ENCODE data around the gene PFN2. TPM values are rescaled to one million over a fixed set of nuclear protein-coding genes. Genes with fewer than 3 reads are reported as not detected.
"Not testable (repeated sequence)": the region's sequence is repeated elsewhere in the genome, so short reads cannot be mapped to it uniquely, and the experiment has no call there.

The PFN2 gene
- total RNA-seq, 2 donors from 2014 or later, result 35.6 to 49.7 TPM

DNA sequence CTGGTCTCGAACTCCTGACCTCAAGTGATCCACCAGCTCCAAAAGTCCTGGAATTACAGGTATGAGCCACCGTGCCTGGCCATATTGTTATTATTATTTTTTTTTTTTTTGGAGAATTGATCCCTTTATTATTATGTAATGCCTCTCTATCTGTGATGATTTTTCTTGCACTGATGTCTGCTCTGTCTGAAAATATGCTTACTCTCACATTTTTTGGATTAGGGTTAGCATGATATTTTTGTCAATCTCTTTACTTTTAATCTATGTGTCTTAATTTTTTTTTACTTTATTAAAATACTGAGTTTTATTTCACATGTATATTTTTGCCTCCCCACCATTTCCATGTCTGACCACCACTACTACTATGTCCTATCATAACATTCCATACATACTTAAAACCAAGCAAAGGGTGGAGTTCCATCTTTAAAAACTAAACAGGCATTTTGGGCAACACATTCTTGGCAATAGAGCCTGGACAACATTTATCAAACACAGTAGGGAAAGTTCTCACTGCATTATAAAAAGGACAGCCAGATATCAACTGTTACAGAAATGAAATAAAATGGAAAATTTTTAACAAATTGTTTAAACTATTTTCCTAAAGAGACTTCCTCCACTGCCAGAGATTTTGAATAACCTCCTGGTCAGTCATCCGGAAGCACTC, 32.2 kb downstream of the PFN2 start:
- intact Hi-C loops (cut with DNase I, micrococcal nuclease); DNase-seq; ATAC-seq: not testable (repeated sequence)

GRCh38 chr3:149936812-149937230, 33.9 kb downstream of the PFN2 start:
- intact Hi-C loops (cut with DNase I, micrococcal nuclease), result no loop called here
- DNase-seq, result peak in 1 of 2 donors; percentile 41
- peak; percentile 83 for ATAC-seq

GRCh38 chr3:149934524-149934923, 36.2 kb downstream of the PFN2 start:
- DNase-seq (no peak), ATAC-seq (no peak)
- intact Hi-C loops (cut with DNase I, micrococcal nuclease), result no loop called here

DNA sequence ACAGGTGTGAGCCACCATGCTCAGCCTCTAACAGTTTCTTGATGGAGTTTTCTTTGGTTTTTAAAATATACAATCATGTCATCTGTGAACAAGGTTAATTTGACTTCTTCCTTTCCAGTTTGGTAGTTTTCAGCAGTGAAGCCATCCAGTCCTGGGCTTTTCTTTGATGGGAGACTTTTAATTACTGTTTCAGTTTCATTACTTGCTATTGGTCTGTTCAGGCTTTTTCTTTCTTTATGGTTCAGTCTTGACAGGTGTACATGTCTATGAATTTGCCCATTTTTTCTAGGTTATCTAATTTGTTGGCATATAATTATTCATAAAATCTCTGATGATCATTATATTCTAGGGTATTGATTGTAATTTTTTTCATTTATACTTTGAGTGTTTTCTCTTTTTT, 36.8 kb downstream of the PFN2 start:
- no peak for ATAC-seq
- intact Hi-C loops (cut with DNase I, micrococcal nuclease), result no loop called here
- DNase-seq, result no peak

GRCh38 chr3:149933008-149933407, 37.7 kb downstream of the PFN2 start:
- DNase-seq (no peak), ATAC-seq (no peak)
- intact Hi-C loops (cut with DNase I, micrococcal nuclease), result no loop called here

DNA sequence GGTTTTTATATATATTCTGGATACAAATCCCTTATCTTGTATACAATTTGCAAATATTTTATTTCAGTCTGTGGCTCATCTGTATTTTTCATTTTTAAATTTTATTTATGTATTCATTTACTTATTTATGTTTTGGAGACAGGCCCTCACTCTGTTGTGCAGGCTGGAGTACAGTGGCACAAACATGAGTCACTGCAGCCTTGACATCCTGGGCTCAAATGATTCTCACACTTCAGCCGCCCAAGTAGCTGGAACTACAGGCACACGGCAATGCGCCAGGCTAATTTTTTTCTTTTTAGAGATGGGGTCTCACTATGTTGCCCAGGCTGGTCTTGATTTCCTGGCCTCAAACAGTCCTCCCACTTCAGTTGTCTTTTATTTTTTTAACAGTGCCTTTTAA, 50.6 kb downstream of the PFN2 start:
- intact Hi-C loops (cut with DNase I, micrococcal nuclease), result no loop called here

DNA sequence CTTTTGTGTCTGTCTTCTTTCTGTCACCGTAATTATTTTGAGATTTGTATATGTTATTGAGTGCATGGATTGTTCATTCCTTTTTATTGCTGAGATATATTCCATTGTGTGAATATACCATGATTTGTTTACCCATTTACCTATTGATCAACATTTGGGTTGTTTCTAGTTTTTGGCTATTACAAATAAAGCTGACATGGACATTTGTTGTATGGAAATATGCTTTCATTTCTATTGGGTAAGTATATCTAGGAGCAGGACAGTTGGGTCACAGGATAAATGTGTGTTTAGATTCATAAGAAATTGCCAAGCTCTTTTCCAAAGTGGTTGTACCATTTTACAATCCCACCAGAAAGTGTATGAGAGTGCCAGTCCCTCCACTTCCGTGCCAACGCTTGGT, 51.2 kb downstream of the PFN2 start:
- intact Hi-C loops (cut with DNase I, micrococcal nuclease), result no loop called here
- ATAC-seq, result no peak

More for the DNA sequence above, 50.6 kb downstream of the PFN2 start:
- ATAC-seq, result no peak
- DNase-seq, result no peak

DNA sequence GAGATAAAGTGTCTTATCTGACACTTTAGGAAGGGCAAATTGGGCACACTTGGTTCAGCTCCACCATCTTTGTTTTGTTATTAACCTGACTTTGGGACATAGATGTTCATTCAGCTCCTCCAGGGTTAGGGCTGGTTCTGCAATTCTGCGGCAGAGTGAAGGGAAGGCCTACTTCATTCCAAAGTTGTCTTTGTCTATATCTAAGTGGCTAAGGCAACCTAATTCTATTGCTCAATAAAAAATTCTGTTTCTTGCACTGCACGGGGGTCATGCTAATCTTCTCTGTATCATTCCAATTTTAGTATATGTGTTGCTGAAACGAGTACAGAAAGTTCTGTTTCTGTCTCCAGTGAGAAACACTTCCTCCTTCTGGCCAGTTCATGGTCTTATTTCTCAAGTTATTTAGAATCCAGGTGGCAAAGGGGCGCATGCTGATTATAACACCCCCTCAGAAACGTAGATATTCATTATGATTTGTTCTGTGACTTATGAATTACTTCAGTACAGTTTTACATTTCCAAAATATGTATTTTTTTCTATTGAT, 53.5 kb downstream of the PFN2 start:
- intact Hi-C loops (cut with DNase I, micrococcal nuclease), result no loop called here
- ATAC-seq (no peak), DNase-seq (no peak)

More for the DNA sequence above, 51.2 kb downstream of the PFN2 start:
- DNase-seq, result no peak

Other genes with a start within 250 kb of the PFN2 start
- 10 to 100 TPM; 25.5 to 27.5 TPM for gene COMMD2, start 218.4 kb downstream of the PFN2 start, total RNA-seq
- not detected for gene ANKUB1, start 178.3 kb downstream of the PFN2 start, total RNA-seq
- gene RNF13, start 157.7 kb downstream of the PFN2 start, total RNA-seq, result 10 to 100 TPM; 47.5 to 61.7 TPM